GM18499 (cell line): ENCODE data around the gene IQCF5.
"Not testable (repeated sequence)": the region's sequence is repeated elsewhere in the genome, so short reads cannot be mapped to it uniquely, and the experiment has no call there.

ENCODE experiments used
- ATAC-seq: cut with Tn5 transposase; IDR thresholded peaks from one replicate; pipeline ENCODE4 v1.9.1; 2021; ENCODE audit warnings: moderate number of reproducible peaks; ENCODE audit not compliant: insufficient read depth, unreplicated experiment

IQCF5 gene

DNA sequence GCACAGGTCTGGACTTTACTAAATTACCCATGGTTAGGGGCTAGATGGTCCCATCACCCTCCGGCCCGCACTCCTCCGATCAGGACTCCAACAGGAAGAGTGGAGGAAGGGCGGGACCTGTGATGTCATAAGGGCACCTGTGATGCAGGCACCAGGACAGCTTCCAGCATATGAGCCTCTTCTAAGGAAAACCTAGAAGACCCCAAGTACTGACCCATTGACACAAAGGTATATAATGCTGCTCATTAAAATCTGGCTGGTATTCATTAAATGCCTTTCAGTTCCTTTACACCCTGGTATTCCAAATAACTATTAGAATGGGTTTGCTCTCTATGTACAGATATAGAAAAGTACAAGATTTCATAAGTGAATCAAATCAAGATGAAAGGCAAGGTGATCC, at the start of gene IQCF5:
Gene IQCF5 (minus strand): TSS at position 101 of the 400 bp plus-strand sequence. CDS start 70 bp downstream, at position 31.
- no peak for ATAC-seq

DNA sequence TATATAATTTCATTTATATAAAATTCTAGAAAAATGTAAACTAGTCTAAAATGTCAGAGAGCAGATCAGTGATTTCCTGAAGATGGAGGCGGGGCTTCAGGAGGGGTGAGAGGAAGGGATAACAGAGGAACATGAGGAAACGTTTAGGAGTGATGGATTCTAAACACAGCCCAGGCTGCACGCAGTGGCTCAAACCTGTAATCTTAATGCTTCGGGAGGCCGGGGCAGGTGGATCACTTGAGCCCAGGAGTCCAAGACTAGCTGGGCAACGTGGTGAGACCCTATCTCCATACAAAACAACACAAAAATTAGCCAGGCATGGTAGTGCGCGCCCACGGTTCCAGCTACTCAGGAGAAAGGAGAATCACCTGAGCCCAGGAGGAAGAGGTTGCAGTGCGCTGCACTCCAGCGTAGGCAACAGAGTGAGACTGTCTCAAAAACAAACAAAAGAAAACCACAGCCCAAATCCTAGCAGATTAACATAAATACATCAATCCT, 45.7 kb upstream of the IQCF5 start:
- ATAC-seq, result no peak

DNA sequence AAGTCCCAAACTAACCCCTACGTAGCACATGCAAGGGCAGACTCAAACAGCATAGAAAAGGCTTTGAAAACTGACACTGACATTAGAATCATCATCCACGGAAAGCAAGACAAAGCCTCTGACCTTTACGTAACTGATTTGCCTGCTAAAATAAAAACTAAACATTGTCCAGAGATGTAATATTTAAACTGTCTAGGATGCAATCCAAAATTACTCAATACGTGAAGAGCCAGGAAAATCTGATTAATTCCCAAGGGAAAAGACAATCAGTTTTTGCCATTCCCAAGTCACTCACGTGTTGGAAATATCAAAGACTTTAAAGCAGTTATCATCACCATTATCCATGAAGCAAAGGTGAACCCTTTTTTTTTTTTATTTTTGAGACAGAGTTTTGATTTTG, 41.0 kb upstream of the IQCF5 start:
- no peak for ATAC-seq

DNA sequence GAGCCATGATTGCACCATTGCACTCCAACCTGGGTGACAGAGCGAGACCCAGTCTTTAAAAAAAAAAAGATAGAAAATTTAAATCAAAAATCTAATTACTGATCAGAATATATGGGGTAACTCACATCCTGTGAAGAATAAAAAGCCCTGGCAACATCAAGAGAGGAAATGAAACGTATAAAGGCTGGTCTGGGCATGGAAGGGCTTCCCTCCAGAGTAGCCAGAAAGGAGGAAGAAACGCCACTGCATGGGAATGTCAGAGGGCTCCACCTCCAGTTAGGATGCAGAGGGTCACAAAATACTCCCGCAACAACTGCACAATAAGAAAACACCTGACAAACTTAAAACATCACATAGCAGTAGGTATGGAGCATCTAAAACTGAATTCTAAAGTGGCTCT, 32.6 kb upstream of the IQCF5 start:
- no peak for ATAC-seq

DNA sequence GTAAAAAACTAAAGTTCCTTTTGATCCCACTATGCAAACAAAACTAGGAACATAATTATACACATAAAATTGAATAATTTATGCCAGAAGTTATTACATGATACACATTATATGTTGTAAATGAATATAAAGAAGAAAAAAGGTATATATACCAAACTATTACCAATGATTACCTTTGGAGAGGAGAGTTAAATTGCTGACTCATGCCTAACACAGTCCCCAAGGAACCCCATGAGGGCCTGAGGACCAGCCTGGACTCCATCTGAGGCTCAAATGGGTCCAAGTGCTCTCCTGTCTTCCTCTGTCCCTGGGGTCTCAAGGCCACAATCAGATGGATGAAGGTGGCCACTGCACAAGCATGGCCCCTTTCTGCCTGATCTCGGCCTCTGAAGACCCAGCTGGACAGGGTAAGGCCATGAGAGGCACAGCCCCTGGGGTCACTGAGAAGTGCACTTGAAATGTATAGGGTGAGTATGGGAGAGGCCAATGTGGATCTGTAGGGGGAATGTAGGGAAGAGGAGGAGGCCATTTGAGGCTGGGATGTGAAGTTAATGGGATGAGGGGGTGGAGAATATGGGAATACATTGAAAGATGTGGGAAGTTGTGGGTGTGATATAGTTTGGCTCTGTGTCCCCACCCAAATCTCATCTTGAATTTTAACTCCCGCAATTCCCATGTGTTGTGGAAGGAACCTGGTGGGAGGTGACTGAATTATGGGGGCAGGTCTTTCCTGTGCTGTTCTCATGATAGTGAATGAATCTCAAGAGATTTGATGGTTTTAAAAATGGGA, 28.8 kb upstream of the IQCF5 start:
- no peak for ATAC-seq

DNA sequence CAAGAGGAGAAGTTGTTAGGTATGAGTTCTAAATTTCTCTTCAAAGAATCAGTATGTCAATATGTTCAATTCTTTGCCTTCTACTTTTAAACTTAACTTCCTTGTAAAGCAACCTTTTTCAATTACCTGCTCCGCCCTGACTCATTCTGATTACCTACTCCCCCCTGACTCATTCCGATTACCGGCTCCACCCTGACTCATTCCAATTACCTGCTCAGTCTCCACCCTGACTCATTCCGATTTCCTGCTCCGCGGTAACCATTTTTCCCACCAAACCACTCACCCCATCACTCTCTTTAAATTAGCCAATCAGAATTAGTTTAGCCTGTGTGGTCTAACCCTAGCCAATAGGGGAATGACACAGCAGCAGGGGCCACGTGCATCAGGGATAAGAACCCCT, 27.0 kb upstream of the IQCF5 start:
- ATAC-seq, result not testable (repeated sequence)

DNA sequence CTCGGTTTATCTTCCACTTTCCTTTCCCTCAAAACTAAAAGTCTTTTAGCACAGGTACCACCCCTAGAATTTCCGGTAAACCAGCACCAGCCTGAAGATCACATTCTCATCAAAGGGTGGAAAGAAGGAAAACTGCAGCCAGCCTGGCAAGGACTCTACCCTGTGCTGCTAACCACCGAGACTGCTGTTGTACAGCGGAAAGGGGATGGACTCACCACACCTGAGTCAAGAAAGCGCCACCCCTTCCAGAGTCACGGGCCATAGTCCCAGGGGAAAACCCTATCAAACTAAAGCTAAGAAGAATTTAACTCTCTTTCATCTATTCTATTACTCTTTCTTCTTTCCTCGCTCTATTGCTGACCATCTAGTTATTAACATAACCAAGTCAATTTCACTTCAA, 24.6 kb upstream of the IQCF5 start:
- not testable (repeated sequence) for ATAC-seq

DNA sequence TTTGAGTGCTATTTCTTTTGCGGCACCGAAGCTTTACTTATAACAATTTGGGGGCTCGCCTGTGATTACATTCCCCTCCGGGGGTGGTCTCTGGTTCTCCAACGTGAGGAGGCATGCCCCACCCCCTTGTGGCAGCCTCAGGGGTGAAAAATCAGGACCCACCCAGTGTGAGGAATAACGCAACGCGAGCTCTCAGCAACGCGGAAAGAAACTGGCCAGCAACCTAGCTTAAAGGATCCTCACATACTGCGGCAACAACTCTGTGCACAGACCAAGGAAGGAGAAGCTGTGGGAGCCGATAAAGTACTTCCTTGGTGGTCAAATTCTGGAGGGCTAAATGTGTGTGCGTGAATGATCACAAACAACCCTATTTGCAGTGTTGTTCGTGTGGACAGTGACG, 22.0 kb upstream of the IQCF5 start:
- ATAC-seq, result no peak

DNA sequence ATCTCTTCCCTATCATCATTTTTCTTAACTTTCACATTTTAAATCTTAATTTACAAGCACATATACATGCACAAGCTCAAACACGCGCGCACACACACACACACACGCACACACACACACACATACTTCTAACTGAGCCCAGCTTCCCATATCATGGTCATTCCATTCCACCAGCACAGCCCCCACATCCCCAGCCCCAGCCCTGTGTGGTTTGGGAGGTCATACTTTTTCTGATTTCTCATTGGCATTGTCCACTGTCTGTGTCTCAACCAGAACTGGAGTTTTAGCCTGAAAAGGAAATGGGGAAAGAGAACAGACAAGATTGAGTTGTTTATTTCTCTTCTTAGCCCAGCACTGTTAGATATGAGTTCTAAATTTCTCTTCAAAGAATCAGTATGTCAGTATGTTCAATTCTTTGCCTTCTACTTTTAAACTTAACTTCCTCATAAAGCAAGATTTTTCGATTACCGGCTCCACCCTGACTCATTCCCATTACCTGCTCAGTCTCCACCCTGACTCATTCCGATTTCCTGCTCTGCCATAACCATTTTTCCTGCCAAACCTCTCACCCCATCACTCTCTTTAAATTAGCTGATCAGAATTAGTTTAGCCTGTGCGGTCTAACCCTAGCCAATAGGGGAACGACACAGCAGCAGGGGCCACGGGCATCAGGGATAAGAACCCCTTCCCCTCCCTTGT, 21.4 kb upstream of the IQCF5 start:
- no peak for ATAC-seq

DNA sequence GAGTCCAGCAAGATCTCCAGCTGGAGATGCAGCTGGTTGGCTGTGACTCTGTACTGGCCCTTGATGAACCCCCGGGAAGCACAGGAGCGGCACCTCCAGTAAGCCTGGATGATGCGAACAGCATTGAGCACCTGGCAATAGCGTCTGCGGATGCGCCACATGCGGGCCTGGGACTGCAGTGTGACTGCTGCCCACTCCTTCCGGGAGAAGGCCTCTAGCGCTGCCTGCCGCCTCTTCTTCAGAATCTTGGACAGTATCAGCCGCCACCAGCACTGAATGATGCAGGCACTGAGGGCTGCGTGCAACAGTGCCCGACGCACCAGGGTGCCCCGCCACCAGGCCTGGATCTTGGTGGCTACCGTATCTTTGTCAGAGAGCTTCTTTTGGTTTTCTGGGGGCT, 19.5 kb upstream of the IQCF5 start:
- no peak for ATAC-seq

DNA sequence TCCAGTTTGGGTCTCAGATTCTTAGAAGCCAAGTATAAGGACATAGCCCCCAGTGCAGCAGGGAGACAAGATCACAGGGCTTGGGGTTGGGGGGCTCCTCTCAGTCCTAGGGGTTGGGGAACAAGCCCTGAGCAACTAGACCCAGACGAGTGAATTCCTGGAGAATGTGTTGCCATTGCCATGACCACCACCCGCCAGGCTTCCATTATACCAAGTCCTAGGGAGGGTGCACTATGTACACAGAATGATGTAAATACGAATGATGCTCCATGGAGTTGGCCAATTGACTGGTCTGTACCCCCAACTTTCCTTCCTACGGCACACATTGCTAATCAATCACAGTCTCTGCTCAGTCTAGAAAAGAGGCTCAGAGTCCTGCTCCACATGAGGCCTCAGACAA, 19.0 kb upstream of the IQCF5 start:
- ATAC-seq, result no peak

DNA sequence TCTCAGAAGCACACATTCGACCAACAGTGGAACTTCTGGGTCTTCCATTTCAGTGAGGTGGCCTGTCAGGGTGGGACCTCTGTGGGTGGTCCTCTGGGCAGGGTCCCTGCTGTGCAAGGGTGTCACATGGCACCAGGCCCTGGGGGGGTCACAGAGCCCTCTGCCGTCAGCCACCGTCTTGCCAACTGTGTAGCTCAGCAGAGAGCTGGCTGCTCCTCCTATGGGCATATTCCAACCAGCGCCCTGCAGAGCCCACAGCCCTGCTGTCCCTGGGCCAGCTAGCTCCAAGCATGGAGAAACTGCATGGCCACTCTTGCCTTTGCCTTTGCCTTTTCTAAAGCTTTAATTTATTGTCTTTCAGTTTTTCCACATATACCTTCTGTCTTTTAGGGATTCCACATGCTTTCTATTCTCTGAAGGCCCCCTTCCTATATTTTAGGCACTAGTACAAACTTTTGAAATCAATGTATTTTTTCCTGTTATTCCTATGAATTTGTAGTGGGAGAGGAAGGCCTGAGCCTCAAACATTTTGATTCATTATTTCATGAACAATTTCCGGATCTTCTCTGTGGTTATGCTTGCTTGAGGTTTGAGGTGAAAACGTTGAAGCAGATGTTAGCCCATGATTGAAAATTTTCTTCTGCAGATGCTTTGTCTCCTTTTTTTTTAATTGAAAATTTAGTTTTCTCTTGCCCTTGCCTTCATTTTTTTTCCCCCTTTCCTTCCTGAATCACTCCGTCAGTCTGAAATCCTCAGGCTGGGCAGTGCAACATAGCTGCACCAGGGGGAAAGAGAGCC, 16.0 kb upstream of the IQCF5 start:
- no peak for ATAC-seq

DNA sequence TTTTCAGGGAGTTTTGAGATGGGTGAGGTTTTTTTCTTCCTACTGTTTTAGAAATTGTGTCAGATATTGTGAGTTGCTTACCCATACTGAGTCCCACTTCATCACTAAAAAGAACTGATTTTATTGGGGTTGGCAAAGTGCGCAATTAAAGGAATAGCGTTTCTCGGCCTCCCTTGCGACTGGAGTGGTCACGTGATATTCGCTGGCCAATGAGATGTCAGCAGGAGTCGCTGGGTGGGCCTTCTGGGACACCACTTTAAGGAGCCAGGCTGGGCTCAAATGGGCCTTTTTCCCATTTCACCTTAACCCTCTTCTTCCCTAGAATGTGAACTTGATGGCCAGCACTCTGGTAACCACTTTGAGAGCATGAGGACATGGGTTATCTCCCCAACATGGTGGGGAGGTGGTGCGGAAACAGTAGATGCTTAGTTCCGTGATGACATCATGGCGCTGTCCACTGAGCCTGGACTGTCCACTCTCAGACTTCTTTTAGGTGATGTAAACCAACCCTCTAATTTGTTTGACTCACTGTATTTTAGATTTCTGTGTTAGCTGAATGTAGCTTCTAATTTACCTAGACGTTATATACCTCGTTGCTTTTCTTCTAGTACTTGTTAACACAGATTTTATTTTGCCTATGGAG, 13.2 kb upstream of the IQCF5 start:
- no peak for ATAC-seq

DNA sequence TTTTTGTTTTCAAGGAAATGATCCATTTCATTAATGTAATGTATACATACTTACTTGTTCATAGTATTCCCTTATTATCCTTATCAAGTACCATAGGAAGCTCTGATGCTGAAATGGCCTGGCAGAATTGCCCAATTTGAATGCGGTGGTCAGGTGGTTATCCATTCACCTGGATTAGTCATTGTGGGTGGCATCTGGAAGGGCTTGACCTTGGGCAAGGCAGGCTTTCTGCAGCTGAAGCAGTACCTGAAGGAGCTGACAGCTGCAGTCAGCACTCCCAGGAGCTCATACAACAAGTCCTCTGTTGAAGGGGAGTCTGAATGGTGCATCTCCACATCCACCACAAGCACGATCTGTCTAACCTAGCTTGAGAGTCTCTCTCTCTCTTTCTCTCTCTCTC, 12.2 kb upstream of the IQCF5 start:
- no peak for ATAC-seq

DNA sequence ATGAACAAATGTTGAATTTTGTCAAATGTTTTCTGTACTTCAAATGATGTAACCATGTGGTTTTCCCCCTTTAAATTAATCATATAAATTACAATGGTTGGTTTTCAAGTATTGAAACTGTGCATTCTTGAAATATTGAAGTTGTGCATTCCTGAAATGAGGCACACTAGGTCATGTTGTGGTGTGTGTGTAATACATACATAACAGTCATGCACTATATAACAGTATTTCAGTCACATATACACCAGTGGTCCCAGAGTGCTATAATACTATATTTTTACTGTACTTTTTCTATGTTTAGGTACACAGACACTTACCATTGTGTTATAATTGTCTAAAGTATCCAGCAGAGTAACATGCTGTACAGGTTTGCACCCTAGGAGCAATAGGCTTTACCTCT, 11.0 kb upstream of the IQCF5 start:
- no peak for ATAC-seq

DNA sequence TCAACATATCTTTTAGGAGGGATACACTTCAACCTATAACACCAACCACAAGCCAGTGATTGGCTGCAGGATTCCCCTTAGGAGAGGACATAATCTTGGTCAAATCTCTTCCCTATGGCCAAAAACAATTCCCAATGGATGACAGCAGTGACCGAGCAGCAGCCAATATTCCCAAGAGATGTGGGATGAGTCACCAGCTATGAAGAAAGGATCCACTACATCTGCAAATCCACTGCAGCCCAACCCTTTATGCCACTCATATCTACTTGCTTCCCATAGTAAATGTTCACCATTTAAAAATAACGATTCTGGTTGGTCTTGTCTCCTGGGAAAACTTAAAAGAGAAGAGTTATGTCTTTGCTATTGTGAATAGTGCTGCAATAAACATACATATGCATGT, 4.5 kb upstream of the IQCF5 start:
- no peak for ATAC-seq

DNA sequence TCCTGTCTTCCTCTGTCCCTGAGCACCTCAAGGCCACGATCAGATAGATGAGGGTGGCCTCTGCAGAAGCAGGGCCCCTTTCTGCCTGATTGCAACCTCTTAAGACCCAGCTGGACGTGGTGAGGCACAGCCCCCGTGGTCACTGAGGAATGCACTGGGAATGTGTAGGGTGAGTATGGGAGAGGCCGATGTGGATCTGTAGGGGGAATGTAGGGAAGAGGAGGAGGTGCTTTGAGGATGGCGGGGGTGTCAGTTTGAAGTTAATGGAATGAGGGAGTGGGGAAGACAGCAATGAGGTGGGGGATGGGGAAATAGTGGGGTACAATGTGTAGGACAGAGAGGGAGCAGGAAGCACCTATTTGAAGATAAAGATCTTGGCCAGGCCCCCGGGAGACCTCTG, 785 bp upstream of the IQCF5 start:
- ATAC-seq, result no peak

DNA sequence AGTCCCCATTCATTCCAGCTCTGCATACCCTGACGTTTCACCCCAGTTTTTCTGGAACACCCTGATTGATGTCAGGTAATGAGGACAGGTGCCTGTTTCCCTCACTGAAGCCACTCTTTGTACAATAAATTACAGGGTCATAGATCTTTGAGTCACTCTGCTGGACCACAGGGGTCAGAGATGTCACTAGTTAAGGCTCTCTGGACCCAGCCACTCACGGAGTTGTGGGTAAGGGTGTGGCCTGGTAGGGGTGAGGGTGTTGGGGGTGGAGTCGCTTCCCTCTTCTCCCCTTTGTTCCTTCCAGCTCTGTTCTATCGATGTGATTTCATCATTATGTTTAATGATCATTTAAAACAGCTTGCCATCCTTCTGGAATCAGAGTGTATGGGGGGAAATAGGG, 512 bp downstream of the IQCF5 start:
- no peak for ATAC-seq

DNA sequence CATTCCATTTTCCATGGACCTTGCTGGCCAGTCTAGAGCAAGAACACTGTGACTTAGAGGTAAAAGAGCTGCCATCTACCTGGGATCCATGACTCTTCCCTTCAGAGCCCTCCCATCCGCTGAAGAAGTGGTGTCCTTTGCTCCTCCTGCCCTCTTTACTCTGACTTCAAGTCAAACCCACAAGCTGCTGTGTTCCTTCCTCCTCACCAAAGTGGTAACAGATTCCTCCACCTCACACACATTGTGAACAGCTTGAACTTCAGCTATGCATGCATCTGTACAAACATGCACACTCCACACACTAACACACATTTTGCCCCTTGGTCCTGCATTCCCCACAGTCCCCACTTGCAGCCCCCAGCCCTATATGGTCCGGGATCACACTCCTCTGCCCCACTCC, 990 bp downstream of the IQCF5 start:
- ATAC-seq, result no peak

DNA sequence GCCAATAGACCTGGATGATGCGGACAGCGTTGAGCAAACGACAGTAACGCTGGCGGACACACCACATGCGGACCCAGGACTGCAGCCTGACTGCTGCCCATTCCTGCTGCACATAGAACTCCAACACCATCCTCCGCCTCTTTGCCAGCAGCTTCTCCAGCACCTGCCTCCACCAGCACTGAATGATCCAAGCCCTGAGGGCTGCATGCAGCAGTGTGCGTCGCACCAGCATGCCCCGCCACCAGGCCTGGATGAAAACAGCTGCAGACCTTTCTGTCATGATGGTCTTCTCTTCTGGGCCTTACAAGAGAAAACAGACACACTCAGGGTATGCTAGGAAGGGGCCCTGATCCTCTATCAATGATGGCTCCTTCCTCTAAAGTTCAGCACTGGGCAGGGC, 1.5 kb downstream of the IQCF5 start:
- ATAC-seq, result no peak
